ELR (cell line): ENCODE measurements around the gene LCOR.
"Not testable (repeated sequence)": the region's sequence is repeated elsewhere in the genome, so short reads cannot be mapped to it uniquely, and the experiment has no call there.

Source experiments
- DNase-seq: peaks from one replicate; pipeline ENCODE4 v3.0.0-alpha.2; 2015; ENCODE audit warnings: low read depth

Gene LCOR

DNA sequence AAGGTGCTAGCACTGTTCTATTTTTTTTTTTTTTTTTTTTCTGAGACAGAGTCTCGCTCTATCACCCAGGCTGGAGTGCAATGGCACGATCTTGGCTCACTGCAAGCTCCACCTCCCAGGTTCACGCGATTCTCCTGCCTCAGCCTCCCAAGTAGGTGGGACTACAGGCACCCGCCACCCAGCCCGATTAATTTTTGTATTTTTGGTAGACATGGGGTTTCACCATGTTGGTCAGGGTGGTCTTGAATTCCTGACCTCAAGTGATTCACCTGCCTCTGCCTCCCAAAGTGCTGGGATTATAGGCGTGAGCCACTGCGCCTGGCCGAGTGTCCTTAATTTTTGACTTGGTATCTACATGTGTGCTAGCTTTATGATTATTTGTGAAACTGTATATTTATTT lies 201.7 kb downstream of the LCOR start:
- DNase-seq, result not testable (repeated sequence)

DNA sequence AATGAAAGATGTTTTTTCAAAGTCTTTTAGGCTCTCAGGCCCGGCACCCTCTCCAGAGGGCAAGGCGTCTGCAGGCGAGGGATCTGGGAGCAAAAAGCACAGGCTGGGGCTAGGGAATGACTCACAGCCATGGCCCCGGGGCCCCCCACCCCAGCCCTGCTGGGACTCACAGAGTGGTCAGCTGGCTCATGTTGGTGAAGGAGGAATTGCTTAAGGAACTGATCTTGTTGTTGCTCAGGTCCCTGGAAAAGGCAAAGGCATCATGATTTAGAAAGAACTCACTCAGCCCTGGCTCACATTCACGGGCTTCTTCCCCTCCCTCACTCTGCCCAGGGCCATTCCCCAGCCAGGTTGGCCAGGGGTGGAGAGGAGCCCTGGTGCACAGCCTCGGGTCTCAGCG lies 202.2 kb downstream of the LCOR start:
- peak; percentile 8 for DNase-seq

DNA sequence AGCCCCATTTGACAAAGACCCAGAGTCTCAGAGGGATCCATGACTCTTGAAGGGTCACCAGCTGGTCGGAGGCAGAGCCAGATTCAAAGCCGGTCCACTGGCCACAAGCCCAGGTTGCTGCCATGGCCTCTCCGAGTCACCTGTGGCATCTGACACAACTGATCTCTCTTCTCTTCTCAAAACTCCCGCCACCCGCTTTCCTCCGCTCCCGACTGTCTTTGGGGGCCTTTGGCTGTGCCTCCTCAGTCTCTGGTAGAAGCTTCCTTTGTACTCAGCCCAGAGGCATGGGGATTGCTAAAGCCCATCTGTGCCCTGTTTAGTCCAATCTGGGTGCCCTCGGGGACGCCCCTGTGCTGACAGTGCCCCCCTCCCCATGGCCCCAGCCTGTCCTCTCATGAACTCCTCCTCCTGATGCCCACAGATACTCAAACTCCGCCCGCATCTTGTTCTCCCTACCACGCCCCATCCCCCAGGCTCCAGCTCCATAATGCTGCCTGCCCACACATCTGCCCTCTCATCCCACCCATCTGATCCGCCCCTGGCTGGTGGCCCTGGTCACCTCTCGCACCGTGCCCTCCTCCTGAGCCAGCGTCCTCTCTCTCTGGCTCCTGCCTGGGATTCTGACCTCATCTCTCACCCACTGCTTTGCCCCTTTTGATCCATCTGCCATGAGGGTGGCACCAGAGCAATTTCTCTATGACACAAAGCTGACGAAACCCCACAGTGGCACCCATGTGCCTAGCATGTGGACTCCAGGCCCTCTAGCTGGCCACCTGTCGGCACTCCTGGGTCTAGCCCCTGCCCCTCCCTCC lies 203.1 kb downstream of the LCOR start:
- no peak for DNase-seq

DNA sequence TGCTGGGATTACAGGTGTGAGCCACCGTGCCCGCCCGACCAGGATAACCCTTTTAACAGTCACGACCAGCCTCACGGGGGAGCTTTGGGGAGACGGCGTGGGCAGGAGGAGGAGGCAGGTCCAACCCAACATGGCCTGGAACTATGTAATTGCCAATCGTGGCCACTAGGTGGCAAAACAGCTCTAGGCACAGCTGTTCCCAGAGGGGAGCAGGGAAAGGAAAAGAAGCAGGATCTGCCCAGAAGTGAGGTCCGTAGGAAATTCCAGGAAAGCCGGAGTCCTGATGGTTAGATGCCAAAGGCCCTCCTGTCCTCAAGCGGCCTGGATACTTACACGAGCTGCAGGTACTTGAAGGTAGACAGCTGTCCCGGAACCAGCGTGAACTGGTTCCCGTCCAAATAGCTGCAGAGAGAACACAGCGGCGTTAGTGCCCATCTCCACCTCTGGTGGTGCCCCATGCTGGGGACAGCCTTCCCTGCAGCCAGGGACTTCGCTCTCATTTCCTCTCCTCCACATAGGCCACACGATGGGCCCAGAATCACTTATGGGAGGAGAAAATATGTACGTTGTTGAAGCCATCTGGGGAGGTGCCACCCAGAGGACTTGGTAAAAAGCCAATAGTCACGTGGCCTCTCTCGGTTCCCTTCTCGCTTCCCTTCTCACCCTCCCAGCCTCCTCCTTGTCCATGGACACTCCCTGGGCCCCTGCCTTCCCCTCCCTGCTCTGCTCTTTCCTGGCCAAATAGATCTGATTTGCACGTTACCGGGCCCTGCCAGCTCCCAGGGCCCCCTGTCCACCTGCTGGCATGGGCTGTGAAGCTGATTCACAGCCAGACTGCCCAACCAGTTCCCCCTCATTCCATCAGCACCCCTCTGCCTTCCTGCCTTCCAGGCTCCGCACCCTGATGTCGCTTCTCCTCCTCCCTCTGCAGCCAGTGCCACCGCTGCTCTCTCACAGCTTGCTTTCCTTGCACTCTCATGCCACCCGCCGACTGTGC lies 205.6 kb downstream of the LCOR start:
- DNase-seq, result peak; percentile 88

DNA sequence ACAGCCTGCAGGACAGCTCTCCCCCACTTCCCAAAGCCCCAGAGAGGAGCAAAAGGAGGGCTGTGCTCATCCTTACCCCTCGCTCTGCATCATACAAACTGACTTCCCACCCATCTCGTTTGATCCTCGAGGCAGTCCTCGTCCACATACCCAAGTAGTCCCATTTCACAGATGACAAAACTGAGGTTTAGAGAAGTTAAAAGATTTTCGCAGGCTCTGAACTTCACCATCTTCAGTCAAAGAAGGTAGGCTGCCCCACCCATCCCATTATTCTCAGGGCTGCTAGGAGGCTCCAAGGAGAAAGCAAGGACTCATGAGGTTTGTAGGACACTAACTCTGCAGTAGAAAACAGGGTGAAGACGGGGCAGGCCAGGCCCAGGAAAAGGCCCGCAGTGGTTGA lies 206.6 kb downstream of the LCOR start:
- DNase-seq, result no peak

DNA sequence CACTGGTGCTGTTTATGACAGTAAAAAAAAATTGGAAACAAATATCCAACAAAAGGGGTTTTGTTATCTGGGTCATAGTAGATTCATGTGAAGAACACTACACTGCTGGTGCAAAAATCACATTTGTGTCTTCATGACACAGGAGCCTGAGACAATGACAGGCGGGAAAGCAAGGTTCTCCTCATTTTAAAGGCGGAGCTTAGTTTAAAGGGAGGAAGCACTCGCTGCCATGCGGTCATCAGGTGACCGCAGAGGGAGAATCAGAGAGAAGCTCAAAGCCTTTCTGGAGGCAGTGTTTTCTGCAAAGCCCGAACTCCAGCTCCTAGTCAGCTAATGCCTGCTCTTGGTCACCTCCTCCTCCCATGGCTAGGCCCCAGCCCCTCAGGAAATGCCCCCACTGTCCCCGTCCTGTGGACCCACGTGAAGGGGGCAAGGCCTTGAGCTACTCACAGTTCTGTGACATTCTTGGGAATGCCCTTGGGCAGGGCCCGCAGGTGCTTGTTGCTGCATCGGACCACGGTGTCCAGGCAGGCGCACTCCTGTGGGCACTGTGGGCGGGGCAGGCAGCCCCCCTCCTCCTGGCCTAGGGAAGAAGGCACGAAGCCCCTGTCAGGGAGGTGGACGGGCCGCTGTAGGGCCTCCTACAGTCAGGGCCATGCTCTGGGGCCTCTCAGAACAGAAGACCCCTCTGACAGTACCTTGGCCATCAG lies 207.6 kb downstream of the LCOR start:
- no peak for DNase-seq

DNA sequence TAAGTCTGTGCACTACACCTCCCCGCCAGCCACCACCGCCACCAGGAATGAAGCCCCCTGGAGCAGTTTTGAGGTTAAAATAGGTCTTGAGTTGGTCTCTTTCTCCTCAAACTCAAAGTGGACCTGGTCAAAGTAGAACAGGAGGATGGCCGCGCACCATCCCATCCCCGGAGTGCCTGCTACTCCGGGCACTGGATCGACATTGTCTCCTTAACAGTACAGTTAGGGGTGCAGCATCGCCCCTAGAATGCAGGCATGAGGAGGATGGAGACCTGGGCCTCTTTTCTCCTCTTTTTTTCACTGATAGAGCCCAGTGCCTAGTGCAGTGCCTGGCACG lies 208.1 kb downstream of the LCOR start:
- DNase-seq, result no peak

DNA sequence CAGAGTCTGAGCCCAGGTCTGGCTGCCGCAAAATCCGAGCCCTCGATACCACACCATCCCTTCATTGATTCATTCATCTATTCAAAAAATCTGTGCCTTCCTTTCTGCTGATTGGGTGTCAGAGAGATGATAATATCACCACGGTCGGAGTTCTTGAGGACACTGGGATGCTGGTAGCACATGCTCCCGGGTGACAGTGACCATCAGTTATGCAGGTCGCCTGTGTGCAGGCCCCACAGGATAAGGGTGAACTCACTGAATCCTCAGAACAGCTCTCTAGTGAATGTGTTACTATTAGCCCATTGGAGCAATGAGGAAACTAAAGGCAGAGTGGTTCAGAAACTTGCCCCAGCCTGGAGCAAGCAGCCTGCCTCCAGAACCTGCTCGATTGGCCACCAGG lies 208.6 kb downstream of the LCOR start:
- DNase-seq, result no peak

DNA sequence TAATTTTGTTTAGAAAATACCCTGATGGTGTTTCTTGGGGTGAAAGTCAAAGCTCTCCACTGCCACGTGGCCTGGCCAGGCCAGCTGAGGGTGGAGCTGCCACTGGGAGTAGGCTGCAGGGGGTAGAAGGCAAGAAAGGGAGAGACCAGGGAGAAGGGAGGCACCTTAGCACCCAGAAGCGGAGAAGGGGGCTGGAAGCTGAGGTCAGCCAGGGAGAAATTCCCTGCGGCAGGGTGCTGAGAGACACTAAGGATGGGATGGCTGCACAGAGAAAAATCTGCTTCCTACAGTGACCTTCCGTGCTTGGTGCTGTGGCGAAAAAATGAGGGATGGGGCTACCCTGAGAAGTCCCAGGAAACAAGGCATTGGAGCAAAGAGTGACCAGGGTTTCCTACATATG lies 210.0 kb downstream of the LCOR start:
- DNase-seq, result no peak

DNA sequence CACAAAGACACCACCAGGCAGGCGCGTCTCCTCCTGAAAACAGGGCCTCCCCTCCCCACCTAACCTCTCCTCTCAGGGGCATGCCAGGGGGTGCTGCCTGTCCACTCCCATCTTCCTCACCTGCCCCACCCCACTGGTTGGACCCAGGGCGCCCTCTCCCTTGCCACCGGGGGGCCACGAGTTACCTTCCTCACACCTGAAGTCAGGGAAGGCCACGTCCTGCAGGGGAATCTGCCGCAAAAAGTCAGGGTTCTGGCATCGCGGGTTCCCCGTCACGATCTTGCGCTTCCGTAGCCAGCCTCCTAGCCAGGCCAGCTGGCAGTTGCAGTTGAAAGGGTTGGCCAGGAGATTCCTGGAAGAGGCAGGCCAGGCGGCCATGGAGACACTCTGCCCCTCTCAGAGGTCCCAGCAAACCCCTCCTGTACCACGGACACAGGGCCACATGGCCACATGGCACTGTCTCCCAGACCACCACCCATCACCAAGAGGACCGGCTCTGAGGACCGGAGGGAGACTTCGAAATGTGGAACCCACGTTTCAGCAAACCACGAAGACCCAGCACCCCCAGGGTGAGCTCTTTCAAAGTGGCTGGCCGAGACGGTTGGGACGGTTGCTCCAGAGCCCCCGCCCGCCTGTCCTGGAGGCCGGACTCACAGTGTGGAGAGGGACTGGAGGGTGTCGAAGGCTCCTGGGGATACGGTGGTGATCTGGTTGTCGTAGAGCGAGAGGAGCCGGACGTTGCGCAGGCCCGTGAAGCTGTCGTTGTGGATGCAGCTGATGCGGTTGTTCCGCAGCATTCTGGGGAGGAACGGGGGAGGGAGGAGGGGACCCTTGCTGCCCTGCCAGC lies 210.8 kb downstream of the LCOR start:
- DNase-seq, result no peak

DNA sequence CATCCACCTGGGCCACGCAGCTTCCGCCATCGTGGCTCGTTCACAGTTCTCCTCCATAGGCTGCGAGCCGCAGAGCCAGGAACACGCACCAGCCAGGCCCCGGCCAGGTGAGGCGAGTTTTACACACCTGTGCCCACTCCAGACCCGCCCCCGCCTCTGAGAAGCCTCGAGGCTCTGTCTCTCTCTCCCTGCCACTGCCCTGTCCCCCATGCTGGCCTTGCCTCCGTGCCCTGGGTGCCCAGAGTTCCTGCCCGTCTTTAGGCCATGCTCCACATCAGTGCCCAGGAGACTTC lies 211.4 kb downstream of the LCOR start:
- no peak for DNase-seq
